ENCODE measurements around the gene PSORS1C1.
"Not testable (repeated sequence)": the region's sequence is repeated elsewhere in the genome, so short reads cannot be mapped to it uniquely, and the experiment has no call there.

The PSORS1C1 gene

DNA sequence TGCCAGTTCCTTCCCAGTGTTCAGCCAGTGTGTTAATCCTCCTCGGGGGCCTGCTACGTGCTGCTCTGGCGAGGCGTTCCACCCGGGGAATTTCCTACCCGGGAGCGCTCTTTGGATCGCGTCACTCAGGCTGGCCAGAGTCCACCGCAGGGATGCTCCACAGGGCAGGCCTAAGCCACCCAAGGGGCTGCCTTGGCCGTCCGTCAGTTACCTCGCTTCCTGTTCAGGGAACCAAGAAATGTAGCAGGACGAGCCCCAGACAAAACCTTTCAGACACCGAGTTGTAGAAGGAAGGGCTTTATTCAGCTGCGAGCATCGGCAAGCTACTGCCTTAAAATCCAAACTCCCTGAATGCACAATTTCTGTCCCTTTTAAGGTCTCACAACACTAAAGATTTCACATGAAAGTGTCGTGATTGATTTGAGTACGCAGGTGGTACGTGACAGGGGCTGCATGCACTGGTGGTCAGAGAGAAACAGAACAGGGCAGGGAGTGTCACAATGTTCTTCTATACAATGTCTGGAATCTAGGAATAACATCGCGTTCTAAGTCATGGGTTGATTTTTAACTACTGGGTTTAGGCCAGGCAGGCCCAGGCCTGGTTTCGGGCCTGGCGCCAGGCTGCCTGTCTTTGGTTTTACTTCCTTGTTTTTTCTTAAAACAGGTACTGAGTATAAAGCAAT, 71.6 kb downstream of the PSORS1C1 start:
- no peak overlapping the region for H3K4me3 ChIP-seq (ENCODE audit: low read depth, low read length)
- DNase-seq (ENCODE audit: low read depth), result no peak
- no peak for TF ChIP-seq POLR2A (IDR thresholded peaks at IDR 0.05; ENCODE audit: extremely low read depth, insufficient read length)
- TF ChIP-seq, protein P1, sequence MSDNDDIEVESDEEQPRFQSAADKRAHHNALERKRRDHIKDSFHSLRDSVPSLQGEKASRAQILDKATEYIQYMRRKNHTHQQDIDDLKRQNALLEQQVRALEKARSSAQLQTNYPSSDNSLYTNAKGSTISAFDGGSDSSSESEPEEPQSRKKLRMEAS (IDR thresholded peaks at IDR 0.05; ENCODE audit: low read depth, low read length), result no peak
- TF ChIP-seq CTCF (IDR thresholded peaks at IDR 0.05; ENCODE audit: low read depth, low read length), result no peak
- no peak for TF ChIP-seq MYC (IDR thresholded peaks at IDR 0.05; ENCODE audit: low read depth, low read length)

GRCh38 chr6:31187780-31188194, 73.2 kb downstream of the PSORS1C1 start:
- TF ChIP-seq, protein P1 (IDR thresholded peaks at IDR 0.05; ENCODE audit: low read depth, low read length), result no peak
- no peak for TF ChIP-seq CTCF (IDR thresholded peaks at IDR 0.05; ENCODE audit: low read depth, low read length)
- no peak for TF ChIP-seq POLR2A (IDR thresholded peaks at IDR 0.05; ENCODE audit: extremely low read depth, insufficient read length)
- no peak for TF ChIP-seq MYC (IDR thresholded peaks at IDR 0.05; ENCODE audit: low read depth, low read length)
- DNase-seq (ENCODE audit: low read depth), result no peak
- no peak overlapping the region for H3K4me3 ChIP-seq (ENCODE audit: low read depth, low read length)

DNA sequence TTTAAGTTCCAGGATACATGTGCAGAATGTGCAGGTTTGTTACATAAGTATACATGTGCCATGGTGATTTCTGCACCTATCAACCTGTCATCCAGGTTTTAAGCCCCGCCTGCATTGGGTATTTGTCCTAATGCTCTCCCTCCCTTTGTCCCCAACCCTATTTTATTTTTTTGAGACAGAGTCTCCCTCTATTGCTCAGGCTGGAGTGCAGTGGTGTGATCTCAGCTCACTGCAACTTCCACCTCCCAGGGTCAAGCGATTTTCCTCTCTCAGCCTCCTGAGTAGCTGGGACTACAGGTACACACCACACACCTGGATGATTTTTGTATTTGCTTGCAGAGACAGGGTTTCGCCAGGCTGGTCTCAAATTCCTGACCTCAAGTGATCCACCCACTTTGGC, 74.6 kb downstream of the PSORS1C1 start:
- not testable (repeated sequence) for DNase-seq (ENCODE audit: low read depth); H3K4me3 ChIP-seq (ENCODE audit: low read depth, low read length)
